Activated CD4-positive, alpha-beta T cell treated with anti-CD3 and anti-CD28 coated beads, Interleukin-2, amount 50 U/mL, for 16 hours (primary cell): ENCODE data around the gene CDH4.

ENCODE experiments used
- DNase-seq: peaks from one replicate; pipeline ENCODE4 v3.0.0-alpha.2; 2020

CDH4 gene

GRCh38 chr20:61661583-61661982 lies 409.5 kb downstream of the CDH4 start:
- DNase-seq = no peak

DNA sequence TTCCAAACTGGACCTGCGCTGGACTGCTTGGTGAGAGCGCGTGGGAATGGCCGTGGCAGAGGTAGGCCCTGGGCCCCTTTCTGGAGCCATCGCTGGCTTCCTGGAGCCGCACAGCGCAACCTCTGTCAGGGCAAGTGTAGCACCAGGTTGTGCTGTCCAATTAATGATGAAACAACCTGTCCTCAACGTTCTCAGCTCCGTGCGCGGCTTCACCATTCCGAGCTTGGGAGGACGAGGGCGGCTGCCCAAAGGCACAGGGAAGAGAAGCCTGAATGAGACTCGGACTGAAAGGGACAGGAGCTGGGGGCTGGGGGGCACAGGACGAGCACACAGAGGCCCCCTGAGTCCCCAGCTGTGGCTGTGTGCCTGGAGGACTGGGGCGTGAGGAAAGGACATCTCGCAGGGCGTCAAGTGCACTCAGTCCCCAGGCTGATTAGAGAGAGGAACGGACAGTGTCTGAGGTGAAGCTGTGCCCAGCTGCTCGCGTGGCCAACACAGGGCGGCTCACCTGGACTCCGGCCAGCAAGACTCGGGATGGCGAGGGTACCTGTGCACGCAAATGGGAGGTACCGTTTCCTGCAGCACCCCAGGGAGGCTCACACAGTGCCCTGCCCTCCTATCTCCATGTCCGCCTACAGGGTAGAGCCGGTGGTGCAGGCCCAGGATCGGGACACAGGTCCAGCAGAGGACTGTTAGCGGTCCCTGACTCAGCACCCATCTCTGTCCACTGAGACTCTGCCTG lies 410.3 kb downstream of the CDH4 start:
- no peak for DNase-seq

DNA sequence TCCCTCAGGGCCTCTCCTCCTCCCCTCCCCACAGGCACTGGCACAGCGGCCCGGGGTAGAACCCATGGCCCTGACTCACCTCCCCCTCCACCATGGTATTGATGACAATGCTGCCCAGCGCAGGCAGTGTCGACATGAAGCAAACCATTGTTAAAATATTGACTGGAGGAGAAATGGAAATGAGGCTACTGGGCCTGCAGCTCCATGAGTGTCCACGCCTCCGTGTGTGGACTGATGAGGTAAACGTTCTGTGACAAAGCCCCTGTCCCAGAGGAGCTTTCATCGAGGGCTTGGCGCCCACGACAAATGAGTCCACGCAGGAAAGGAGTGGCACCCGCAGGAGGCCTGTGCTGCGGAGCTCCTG lies 410.9 kb downstream of the CDH4 start:
- DNase-seq = no peak

DNA sequence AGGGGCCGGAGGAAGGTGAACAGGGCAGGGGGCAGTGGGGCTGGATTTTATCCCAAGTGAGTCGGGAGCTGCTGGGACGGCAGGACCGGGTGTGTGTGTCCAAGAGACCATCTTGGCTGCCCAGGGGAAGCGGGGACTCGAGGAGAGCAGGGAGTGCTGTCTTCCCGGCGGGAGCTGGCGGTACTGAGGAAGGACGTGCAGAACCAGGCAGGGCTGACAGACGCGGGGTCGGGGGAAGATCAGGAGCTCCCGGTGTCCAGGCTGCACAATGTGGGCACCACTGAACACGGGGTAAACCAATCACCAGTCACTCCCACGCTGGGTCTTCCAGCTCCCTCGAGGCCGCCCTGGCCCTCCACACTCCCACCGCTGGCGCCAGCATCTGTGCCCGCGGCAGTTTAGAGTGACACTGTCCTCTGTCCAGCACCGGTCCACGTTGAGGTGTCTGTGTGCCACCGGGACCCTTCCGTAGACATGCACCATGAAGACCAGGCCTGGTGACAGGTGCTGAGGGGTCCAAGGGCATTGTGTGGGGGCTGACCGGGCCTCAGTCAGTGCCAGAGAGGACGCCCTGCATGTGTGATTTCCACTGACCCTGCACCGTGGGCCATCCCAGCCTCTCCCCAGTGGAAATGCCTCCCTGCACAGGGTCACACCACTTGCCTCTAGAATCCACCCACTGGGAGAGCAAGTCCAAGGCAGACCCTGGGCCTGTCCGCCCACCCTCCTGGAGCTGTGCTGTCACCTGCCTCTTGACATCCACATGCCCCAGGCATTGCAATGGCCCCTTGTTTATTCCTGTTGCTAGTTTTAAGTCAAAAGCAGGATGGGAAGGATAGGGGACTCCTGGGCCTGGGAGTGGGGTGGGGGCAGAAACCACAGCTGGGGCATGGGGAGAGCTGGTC lies 411.7 kb downstream of the CDH4 start:
- no peak for DNase-seq

- DNase-seq = no peak
These were observed 412.7 kb downstream of the CDH4 start for GRCh38 chr20:61664556-61665320.

DNA sequence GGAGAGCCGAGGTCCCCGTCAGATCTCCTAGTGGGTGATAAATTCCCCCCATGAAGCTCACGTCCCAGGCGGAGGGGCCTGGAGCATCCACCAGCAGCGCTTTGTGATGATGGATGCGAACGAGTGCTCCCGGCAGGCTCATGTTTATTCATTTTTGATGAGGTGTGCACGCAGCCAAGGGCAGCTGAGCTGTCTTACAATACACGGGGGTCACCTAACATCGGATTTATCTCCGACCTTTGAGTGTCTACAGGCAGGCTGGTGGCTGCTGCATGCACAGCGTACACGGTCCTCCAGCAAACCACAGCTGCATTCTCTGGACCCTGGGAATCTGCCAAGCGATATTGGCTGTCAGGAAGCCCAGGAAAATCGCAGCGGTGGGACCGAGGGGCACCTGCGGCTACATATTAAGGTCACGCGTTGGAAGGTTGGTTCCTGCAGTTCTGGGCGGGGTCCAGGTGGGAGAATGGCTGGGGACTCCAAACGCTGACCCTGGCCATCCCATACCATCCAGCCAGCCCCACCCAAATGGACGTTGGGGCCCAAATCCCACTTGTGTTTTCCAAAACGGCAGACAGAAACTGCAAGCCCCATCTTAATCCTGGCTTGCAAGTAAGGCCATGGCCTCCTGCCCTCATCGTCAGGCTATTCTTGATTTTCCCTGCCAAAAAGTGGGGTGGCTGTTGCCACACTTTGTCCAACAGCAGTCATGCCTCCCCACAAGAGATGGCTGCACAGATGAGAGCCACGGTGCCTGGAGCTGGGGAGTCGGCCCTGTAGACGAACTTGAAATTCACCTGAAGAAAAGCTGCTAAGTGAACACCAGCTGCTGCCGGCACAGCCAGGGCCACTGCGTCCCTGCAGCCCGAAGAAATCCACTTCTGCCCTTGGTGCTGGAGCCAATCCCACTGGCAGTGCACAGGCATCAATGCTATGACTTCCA lies 413.7 kb downstream of the CDH4 start:
- no peak for DNase-seq

DNA sequence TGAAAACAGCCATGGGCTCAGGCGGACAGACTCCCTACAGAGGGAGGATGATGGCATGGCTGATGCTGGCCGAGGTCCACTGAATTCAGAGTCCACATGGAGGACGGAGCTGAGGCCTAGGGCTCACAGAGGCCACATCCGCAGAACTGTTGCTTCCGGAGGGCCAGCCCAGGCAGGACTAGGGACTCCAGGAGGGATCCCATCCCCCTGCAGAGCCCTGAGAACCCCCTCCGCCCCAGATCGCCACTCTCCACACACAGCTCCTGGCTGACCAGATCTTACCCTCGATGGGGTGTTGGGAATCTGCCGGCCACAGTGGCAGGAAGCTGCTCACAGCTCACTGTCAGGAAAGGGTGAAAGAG lies 414.4 kb downstream of the CDH4 start:
- DNase-seq = no peak

DNA sequence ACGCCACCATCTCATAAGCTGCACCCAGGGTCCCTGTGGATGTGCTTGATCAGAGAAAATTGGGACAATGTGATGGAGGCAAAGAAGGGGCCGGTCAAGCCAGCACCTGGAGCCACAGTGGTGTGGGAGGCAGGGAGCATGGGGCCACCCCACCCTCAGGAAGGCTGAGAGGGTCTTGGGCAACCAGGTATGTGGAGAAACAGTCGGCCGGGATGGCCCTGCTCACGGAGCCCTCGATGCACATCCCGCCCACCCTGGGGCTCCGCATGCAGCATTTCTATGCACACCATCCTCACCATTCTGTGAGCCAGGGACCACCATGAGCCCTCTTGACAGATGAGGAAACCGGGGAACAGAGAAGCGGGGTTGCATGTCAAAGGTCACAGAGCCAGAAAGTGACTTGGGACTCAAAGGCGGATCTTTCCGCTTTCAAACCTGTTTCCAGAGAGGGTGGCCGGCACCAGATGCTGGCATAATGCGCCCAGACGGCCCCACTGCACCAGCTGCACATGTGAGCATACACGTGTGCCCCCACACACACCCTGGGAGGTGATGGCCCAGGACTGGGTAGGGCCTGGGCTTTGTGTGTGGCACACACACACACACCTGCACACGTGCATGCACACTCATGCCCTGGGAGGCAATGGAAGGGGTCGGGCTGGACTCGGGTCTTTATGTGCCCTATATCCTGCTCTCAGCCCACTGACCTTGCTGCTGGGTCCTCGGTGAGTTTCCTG lies 415.2 kb downstream of the CDH4 start:
- DNase-seq = no peak

- DNase-seq = no peak
These were observed 416.1 kb downstream of the CDH4 start for GRCh38 chr20:61668065-61668650.

DNA sequence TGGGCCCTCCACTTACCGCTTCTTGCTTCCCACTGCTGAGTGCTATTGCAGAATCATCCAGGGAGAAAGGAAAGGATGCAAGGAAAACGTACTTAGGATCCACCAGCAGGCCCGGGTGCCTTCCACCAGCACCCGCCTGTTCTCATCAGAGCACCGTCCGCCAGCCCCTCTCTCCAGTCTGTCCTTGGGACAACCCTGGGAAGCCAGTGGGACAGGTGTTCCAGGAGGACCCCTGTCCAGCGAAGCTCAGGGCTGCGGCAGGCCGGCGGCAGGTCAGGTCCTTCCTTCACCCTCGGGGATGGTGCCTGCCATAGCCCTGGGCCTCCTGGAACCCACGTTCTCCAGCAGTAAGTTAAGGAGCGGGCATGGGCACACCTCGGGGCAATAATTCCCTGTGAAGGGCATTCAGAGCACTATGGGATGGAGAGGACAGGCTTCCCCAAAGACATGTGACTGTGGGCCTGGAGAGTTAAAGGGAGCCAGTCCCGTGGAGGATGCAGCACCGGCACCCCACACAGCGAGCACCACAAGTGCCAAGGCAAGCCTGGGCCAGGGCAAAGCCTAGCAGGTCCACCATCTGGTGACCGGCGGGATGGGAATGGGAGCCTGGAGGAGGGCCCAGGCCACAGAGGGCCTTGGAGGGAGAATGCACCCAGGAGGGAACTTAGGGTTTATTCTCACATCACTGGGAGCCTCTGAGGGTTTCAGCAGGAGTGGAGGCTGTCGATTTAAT lies 416.9 kb downstream of the CDH4 start:
- DNase-seq = no peak

GRCh38 chr20:61670274-61670673 lies 418.2 kb downstream of the CDH4 start:
- no peak for DNase-seq

DNA sequence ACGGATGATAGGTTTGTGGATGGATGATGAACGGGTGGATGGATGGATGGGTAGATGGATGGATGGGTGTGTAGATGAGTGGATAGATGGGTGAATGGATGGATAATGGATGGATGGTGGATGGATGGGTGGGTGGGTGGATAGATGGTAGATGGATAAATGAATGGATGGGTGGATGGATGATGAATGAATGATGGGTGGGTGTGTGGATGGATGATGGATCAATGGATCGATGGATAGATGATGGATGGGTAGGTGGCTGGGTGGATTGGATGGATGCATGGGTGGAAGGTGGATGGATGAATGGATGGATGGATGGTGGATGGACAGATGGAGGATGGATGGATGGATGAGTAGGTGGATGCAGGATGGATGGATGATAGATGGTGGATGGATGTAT lies 419.5 kb downstream of the CDH4 start:
- DNase-seq = no peak

DNA sequence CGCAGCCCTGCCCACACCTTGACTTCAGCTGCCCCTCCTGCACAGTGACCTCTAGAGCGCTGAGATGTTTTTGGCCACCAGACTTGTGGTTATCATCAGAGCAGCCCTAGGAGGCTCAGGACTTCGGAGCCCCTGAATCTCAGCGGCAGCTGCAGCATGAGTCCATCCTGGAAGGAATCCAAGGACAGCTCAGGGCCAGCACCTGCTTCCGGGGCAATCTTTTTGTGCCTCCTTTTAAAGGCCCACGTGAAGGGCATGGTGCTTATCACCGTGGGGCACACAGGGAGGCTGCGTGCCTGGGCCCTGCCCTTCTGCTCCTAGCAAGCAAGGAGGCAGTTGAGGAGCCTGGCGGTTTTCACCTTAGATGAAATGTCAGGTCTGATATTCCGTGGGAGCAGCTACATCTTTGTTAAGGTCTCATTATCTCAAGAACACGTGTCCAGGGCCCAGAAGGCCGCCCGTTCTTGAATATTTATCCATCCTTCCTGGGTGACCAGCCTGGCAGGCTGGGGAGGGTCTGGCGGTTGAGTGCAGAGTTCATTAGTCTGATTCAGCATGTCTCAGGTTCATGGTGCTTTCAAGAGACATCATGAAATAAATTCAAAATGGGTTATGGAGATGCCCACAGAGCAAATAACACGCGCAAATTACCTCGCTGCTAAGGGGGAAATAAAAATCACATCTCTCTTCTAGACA lies 421.2 kb downstream of the CDH4 start:
- DNase-seq = no peak

- DNase-seq = no peak
These were observed 422.1 kb downstream of the CDH4 start for GRCh38 chr20:61674121-61674520.

DNA sequence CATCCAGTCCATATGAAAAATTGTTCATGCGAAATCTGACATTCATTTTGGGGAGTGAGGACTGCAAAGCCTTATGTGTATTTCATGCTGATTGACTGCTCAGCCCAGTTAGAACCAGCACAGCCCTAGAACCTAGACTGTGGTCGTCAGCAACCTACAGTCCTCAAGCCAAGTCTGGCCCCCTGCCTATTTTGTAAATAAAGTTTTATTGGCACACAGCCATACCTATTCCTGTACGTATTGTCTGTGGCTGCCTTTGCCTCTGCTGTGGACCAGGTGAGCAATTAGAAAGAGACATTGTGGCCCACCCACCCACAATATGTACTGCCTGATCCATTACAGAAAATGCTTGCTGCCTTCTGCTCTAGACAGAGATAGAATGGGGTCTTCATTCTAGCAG lies 422.6 kb downstream of the CDH4 start:
- DNase-seq = no peak

- no peak for DNase-seq
These were observed 425.9 kb downstream of the CDH4 start for GRCh38 chr20:61677928-61678327.

DNA sequence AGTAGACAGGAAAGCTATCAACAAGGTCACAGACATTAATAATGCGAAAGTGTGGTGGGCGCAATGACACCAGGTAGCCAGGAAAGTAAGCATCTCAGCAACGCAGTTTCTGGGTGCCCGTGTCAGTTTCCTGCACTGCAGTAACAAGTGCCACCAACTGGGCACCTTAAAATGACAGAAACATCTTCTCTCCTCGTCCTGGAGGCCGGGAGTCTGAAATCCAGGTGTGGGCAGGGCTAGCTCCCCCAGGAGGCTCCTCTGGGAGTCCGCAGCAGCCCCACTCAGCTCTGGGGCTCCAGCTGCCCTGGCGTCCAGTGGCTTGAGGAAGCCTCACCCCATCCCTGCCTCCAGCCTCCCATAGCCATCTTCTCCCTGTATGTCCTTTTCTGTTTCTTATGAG lies 426.4 kb downstream of the CDH4 start:
- DNase-seq = no peak

DNA sequence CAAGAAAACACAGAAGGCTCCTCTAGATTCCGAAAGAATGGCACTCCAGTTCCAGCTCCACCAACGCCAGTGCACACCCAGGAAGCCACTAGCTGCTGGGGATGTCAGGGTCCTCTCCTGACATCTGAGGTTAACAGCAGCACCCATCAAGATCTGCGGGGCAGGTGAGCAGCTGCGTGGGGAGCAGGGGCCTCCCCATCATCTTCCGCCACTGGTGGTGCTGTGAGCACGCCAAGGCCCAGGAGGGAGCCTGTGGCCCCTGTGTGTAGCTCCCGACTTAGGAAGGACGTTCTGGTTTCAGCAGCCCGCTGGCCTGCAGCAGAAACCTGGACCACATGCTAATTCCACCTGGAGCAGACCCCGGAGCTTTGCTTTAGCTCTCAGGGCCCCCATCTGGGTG lies 427.4 kb downstream of the CDH4 start:
- DNase-seq = no peak

GRCh38 chr20:61680096-61680495 lies 428.0 kb downstream of the CDH4 start:
- no peak for DNase-seq
